IPS-18a (cell line): ENCODE data around the gene JMJD6.

Experiments
- H3K27ac ChIP-seq: one replicate; pipeline ENCODE4 v1.5.1; 2013; ENCODE audit warnings: low read length
- H3K27me3 ChIP-seq: one replicate; pipeline ENCODE4 v1.6.1; 2013; ENCODE audit warnings: mild to moderate bottlenecking, low read length; ENCODE audit not compliant: control insufficient read depth, insufficient read depth
- H3K36me3 ChIP-seq: one replicate; pipeline ENCODE4 v1.6.1; 2013; ENCODE audit warnings: low read depth, low read length; ENCODE audit not compliant: control insufficient read depth
- H3K4me1 ChIP-seq: one replicate; pipeline ENCODE4 v1.6.1; 2013; ENCODE audit warnings: low read depth, low read length; ENCODE audit not compliant: control insufficient read depth
- H3K4me3 ChIP-seq: one replicate; pipeline ENCODE4 v1.5.1; 2013; ENCODE audit warnings: low read length
- H3K9ac ChIP-seq: one replicate; pipeline ENCODE4 v1.6.1; 2013; ENCODE audit warnings: mild to moderate bottlenecking, low read length, moderate library complexity
- H3K9me3 ChIP-seq: one replicate; pipeline ENCODE4 v1.6.1; 2013; ENCODE audit warnings: low read depth, low read length; ENCODE audit not compliant: control insufficient read depth

The JMJD6 gene

DNA sequence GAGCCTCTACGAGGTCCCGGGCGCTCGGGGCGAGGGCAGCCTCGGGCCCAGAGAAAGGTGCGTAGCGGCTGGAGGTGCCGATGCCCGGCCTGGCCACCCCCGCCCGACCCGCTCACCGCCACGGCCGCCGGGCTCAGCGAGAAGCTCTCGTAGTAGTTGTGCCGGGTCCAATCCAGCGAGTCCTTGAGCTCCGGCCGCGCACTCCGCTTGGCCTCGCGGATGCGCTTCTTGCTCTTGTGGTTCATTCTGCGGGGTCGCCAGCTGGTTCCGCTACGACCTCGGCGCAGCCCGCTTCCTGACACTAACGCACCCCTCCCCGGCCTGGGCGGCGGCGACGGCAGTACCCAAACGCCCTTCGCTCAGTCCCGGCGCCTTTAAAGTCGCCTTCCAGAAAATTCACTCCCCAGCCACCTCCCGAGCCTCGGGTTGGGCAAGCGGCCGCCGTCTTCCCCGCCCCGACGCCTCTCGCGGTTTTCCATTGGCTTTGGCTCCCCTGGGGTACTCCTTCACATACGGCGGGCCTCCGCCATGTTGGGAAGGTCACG is at the start of gene JMJD6:
Gene JMJD6 (minus strand): TSS at position 376 of the 545 bp plus-strand sequence. CDS start 131 bp downstream, at position 245.
- H3K4me3 ChIP-seq = peak within 1 kb of the TSS; percentile 88
- H3K36me3 ChIP-seq = peaks cover 28% of the 10 kb centered on the region
- peaks cover 9% of the 10 kb centered on the region for H3K4me1 ChIP-seq
- no peaks in the 10 kb centered on the region for H3K27me3 ChIP-seq
- H3K9ac ChIP-seq = peak within 1 kb of the TSS; percentile 94
- H3K27ac ChIP-seq = peak within 1 kb of the TSS; percentile 90
- no peaks in the 10 kb centered on the region for H3K9me3 ChIP-seq

- H3K9ac ChIP-seq = no peak overlapping the region
- peaks cover 20% of the 10 kb centered on the region for H3K36me3 ChIP-seq
- H3K9me3 ChIP-seq = no peaks in the 10 kb centered on the region
- no peak overlapping the region for H3K4me3 ChIP-seq
- H3K4me1 ChIP-seq = no peaks in the 10 kb centered on the region
- no peak overlapping the region for H3K27ac ChIP-seq
- H3K27me3 ChIP-seq = no peaks in the 10 kb centered on the region
Measured at GRCh38 chr17:76775021-76775600, 48.7 kb upstream of the JMJD6 start.

- H3K27ac ChIP-seq = no peak overlapping the region
- H3K4me1 ChIP-seq = no peaks in the 10 kb centered on the region
- H3K4me3 ChIP-seq = no peak overlapping the region
- peaks cover 13% of the 10 kb centered on the region for H3K36me3 ChIP-seq
- H3K27me3 ChIP-seq = no peaks in the 10 kb centered on the region
- H3K9ac ChIP-seq = no peak overlapping the region
- H3K9me3 ChIP-seq = no peaks in the 10 kb centered on the region
Measured at GRCh38 chr17:76772842-76773525, 46.6 kb upstream of the JMJD6 start.

DNA sequence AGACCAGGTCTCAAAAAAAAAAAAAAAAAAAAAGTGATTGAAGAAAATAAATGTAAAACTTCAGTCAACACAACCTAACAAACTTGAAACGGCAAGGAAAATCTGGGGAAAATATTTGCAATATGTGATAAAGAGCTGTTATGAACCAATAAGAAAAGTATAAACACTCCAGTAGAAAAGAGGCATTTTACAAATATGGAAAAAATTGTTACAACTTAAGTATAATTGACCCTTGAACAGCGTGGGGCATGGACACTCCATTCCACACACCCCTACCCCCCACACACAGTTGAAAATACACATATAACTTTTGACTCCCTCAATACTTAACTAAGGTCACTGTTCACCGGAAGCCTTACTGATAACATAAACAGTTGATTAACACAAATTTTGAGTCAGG is 32.2 kb upstream of the JMJD6 start:
- no peak overlapping the region for H3K9ac ChIP-seq
- no peaks in the 10 kb centered on the region for H3K27me3 ChIP-seq
- no peaks in the 10 kb centered on the region for H3K4me1 ChIP-seq
- H3K9me3 ChIP-seq = no peaks in the 10 kb centered on the region
- no peak overlapping the region for H3K27ac ChIP-seq
- no peak overlapping the region for H3K4me3 ChIP-seq
- H3K36me3 ChIP-seq = no peaks in the 10 kb centered on the region

- Histone ChIP-seq H3K27me3 (no peaks in the 10 kb centered on the region), H3K9ac (no peak overlapping the region), H3K4me1 (no peaks in the 10 kb centered on the region), H3K27ac (no peak overlapping the region), H3K4me3 (no peak overlapping the region), H3K9me3 (no peaks in the 10 kb centered on the region), H3K36me3 (no peaks in the 10 kb centered on the region)
Measured at GRCh38 chr17:76757256-76757655, 30.9 kb upstream of the JMJD6 start.

GRCh38 chr17:76755285-76755684 is 28.9 kb upstream of the JMJD6 start:
- Histone ChIP-seq H3K27ac (no peak overlapping the region), H3K9ac (no peak overlapping the region), H3K9me3 (no peaks in the 10 kb centered on the region), H3K27me3 (no peaks in the 10 kb centered on the region), H3K4me3 (no peak overlapping the region), H3K4me1 (no peaks in the 10 kb centered on the region), H3K36me3 (no peaks in the 10 kb centered on the region)

DNA sequence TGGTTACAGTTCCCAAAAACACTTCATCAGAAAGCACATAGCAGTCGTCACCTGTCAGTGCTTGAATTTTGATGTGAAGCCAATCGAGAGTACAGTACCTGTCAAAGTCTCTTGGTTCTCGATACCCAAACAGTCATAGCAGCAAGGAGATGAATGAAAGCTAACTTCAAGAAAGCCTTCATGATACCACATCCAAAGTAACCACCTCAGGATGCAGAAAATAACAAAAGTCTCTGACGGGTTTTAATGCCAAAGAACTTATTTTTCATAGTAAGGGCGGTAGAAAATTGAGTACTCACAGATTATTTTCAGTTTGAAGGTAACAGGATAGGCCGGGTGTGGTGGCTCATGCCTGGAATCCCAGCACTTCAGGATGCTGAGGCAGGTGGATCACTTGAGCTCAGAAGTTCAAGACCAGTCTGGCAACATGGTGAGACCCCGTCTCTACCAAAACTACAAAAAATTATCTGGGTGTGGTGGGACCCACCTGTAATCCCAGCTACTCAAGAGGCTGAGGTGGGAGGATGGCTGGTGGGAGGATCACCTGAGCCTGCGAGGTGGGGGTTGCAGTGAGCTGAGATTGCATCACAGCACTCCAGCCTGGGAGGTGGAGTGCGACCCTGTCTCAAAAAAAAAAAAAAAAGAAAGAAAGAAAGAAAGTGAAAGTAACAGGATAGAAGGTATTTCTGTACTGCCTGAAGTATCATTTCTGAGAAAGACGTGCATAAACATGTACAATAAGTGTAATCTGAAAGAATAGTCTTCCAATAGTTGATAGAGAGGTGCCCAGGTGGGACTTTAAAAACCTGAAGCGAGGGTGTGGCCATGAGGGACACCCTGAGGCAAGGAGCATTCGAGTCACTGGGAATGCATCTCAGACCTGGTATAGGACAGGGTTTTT is 26.9 kb upstream of the JMJD6 start:
- Histone ChIP-seq H3K36me3 (no peaks in the 10 kb centered on the region), H3K4me1 (no peaks in the 10 kb centered on the region), H3K9ac (no peak overlapping the region), H3K27ac (no peak overlapping the region), H3K4me3 (no peak overlapping the region), H3K9me3 (no peaks in the 10 kb centered on the region), H3K27me3 (no peaks in the 10 kb centered on the region)

- no peaks in the 10 kb centered on the region for H3K36me3 ChIP-seq
- H3K9ac ChIP-seq = no peak overlapping the region
- H3K4me3 ChIP-seq = no peak overlapping the region
Measured at GRCh38 chr17:76752006-76752405, 25.6 kb upstream of the JMJD6 start.

DNA sequence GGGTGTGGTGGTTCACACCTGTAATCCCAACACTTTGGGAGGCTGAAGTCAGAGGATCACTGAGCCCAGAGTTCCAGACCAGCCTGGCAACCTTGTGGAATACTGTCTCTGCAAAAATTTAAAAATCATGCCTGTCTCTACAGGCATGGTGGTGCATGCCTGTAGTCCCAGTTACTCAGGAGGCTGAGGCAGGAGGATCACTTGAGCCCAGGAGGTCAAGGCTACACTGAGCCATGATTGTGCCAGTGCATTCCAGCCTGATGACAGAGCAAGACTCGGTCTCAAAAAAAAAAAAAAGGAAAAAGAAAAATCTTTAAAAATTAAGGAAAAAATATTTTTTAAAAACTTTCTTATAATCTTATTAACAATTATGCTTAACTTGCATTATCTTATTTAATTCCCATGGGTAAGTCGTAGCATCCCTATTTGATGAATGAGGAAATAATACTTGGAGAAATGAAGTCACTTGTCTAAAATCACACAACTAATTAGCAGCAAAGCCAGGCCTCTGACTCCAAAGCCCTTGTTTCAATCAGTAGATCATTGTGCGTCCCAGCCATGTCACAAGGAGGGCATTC is 25.1 kb upstream of the JMJD6 start:
- Histone ChIP-seq H3K9ac (no peak overlapping the region), H3K4me3 (no peak overlapping the region), H3K4me1 (no peaks in the 10 kb centered on the region), H3K27me3 (no peaks in the 10 kb centered on the region), H3K9me3 (no peaks in the 10 kb centered on the region), H3K36me3 (no peaks in the 10 kb centered on the region), H3K27ac (no peak overlapping the region)

More at GRCh38 chr17:76752006-76752405, 25.6 kb upstream of the JMJD6 start:
- H3K4me1 ChIP-seq = no peaks in the 10 kb centered on the region
- no peak overlapping the region for H3K27ac ChIP-seq
- H3K9me3 ChIP-seq = no peaks in the 10 kb centered on the region
- H3K27me3 ChIP-seq = no peaks in the 10 kb centered on the region

GRCh38 chr17:76748657-76749056 is 22.3 kb upstream of the JMJD6 start:
- Histone ChIP-seq H3K27ac (no peak overlapping the region), H3K27me3 (no peaks in the 10 kb centered on the region), H3K9ac (no peak overlapping the region), H3K9me3 (no peaks in the 10 kb centered on the region), H3K4me1 (no peaks in the 10 kb centered on the region), H3K36me3 (peaks cover 18% of the 10 kb centered on the region), H3K4me3 (no peak overlapping the region)

- Histone ChIP-seq H3K27me3 (no peaks in the 10 kb centered on the region), H3K9me3 (no peaks in the 10 kb centered on the region), H3K9ac (no peak overlapping the region), H3K27ac (no peak overlapping the region), H3K4me1 (no peaks in the 10 kb centered on the region), H3K4me3 (no peak overlapping the region), H3K36me3 (peaks cover 19% of the 10 kb centered on the region)
Measured at GRCh38 chr17:76747716-76748363, 21.4 kb upstream of the JMJD6 start.
